Adrenal gland (tissue), 12 donors: ENCODE measurements around the gene LRP1-AS. TPM values are rescaled to one million over a fixed set of nuclear protein-coding genes. Genes with fewer than 3 reads are reported as not detected.
A peak's percentile ranks its signal among the peaks of the same experiment; 100 is the strongest.

Experiments used
- DNase-seq, 7 donors: peaks; one replicate each; pipeline ENCODE4 v3.0.0-alpha.2; 2019 to 2020
- H3K27ac ChIP-seq, 5 donors: fragments of 200-600 bp; sonication (generic) in 4 of 5; 1 replicate in 3 of 5; 2 replicates in 2 of 5; pipeline versions ENCODE4 v1.5.1 to v1.8.0; 2016 to 2020; ENCODE audit warnings: mild to moderate bottlenecking in 1 of 5
- H3K27me3 ChIP-seq: fragments of 200-600 bp; 2 replicates; pipeline ENCODE4 v1.8.0; 2021
- H3K36me3 ChIP-seq, 2 donors: fragments of 200-600 bp; replicated peaks in 1 of 2; 1 replicate in 1 of 2; 2 replicates in 1 of 2; pipeline versions ENCODE4 v1.5.1 to v1.8.0; 2018 to 2022
- H3K4me1 ChIP-seq, 2 donors: fragments of 200-600 bp; replicated peaks in 1 of 2; 1 replicate in 1 of 2; 2 replicates in 1 of 2; pipeline versions ENCODE4 v1.5.1 to v1.8.0; 2018 to 2021
- H3K4me3 ChIP-seq, 4 donors: fragments of 200-600 bp; sonication (generic) in 3 of 4; one replicate each; pipeline ENCODE4 v1.5.1; 2016 to 2018
- H3K9me3 ChIP-seq, 3 donors: fragments of 200-600 bp; sonication (generic) in 1 of 3; replicated peaks in 1 of 3; 1 replicate in 2 of 3; 2 replicates in 1 of 3; pipeline versions ENCODE4 v1.5.1 to v1.8.0; 2016 to 2021
- POLR2A ChIP-seq, 2 donors: fragments of 450-650 bp; IDR thresholded peaks; one replicate each; pipeline ENCODE4 v1.6.1; 2017; ENCODE audit warnings: antibody characterized with exemption in 2 of 2, mild to moderate bottlenecking in 2 of 2, moderate library complexity in 1 of 2
- WGBS, 4 donors: extraction: QIAGEN DNeasy Blood & Tissue Kit in 2 of 4; methylation state at CpG; one replicate each; pipeline versions ENCODE4 v1.1.5 to v1.1.7; 2013 to 2017; 5-methylcytosine and 5-hydroxymethylcytosine counted together
- intact Hi-C, 2 donors: fragments of 100-400 bp; cut with DNase I; formaldehyde crosslinking; loops; one replicate each; pipeline versions ENCODE4 v1.14.1 to v1.15.0; 2022 to 2023
- polyA plus RNA-seq, 3 donors: library from polyadenylated mRNA; stranded (reverse); fragments of 200-250 nt in 2 of 3; fragments of 350-450 nt in 1 of 3; fragmentation: Illumina TruSeq in 1 of 3; extraction: RNeasy Lipid Tissue Mini Kit (QIAGEN cat#74804) in 1 of 3; gene quantifications; one replicate each; pipeline ENCODE4 v1.2.3, GENCODE V29; 2013 to 2014
- total RNA-seq, 9 donors: library from RNA; depleted of rRNA in 4 of 9; stranded (reverse); fragments of >200 nt in 4 of 9; fragments of 120-200 nt in 1 of 9; fragmentation: NEBNext Ultra II Directional in 1 of 9; extraction: Animal tissue kit (Norgen Biotek cat#: 25700) in 1 of 9; gene quantifications; one replicate each; pipeline versions ENCODE4 v1.1.0 to v1.2.4, GENCODE V29; 2013 to 2023
- TF ChIP-seq, protein P1 (sequence below), 6 experiments: fragments of 450-650 bp in 4 of 6; fragments of 200-600 bp in 2 of 6; sonication (generic) in 1 of 6; IDR thresholded peaks; 1 replicate in 5 of 6; 2 replicates in 1 of 6; pipeline versions ENCODE4 v1.5.1 to v1.8.0; 2016 to 2021; ENCODE audit warnings: antibody characterized with exemption in 6 of 6, mild to moderate bottlenecking in 2 of 6, moderate library complexity in 1 of 6
- donor health status: healthy with polysubstance abuse.
- donor health status: Bipolar disorder and iron deficiency.
- donor health status: DM: yes; HTN: yes; CAD: no.
- donor health status: DM: no; HTN: no; CAD: no.
- donor health status: DM: no; HTN: no; CAD: no.
- donor health status: DM: yes; HTN: yes; CAD: no.

LRP1-AS gene
- total and polyA plus RNA-seq, 12 donors: not detected

DNA sequence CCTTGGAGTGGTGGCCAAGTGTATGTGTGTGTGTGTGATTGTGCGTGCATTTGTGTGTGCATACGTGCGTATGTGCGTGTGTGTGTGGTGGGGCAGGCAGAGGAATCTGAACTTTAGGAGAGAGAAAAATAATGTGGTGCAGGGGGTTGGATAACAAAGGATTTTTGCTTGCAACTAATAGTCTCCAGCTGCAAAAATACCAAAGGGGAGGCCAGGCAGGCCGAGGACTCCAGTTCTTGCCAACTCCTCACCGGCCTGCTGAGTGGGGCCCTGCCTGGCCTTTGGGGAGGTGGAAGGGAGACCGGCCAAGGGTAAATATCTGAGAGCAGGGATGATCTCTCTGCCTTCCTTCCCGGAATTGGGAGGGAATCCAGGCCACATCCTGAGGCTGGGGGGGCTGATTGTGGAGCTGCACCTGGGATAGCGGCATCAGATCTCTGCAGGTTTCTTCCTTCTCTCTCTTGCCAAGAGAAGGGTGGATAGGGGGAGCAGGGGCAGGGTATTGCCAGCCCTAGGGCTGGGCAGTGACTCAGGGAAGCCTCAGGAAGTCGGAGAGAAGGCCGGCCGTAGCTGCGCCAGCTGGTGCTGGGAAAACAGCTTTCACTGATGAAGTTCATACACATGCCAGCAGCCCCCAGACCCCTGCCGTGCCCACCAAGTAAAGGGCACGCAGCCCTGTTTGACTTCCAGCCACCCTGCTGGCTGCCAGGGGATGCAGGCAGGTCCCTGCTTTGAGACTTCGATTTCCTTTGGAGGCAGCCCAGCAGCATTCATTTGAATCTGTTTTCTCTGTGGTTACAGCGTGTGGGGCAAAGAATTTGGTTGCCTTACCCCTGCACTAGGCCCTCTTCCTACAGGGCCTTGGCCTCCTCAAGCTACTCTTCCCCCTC, 4.6 kb upstream of the LRP1-AS start:
- no peak for TF ChIP-seq POLR2A (IDR thresholded peaks at IDR 0.05)
- TF ChIP-seq, protein P1, sequence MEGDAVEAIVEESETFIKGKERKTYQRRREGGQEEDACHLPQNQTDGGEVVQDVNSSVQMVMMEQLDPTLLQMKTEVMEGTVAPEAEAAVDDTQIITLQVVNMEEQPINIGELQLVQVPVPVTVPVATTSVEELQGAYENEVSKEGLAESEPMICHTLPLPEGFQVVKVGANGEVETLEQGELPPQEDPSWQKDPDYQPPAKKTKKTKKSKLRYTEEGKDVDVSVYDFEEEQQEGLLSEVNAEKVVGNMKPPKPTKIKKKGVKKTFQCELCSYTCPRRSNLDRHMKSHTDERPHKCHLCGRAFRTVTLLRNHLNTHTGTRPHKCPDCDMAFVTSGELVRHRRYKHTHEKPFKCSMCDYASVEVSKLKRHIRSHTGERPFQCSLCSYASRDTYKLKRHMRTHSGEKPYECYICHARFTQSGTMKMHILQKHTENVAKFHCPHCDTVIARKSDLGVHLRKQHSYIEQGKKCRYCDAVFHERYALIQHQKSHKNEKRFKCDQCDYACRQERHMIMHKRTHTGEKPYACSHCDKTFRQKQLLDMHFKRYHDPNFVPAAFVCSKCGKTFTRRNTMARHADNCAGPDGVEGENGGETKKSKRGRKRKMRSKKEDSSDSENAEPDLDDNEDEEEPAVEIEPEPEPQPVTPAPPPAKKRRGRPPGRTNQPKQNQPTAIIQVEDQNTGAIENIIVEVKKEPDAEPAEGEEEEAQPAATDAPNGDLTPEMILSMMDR (IDR thresholded peaks at IDR 0.05): no peak
- Histone ChIP-seq H3K27me3 (no peaks in the 10 kb centered on the region), H3K9me3 (no peaks in the 10 kb centered on the region), H3K27ac (peak overlapping the region; percentile 42 to 88 (median 64)), H3K4me3 (no peak overlapping the region), H3K4me1 (peaks cover 32 to 79% of the 10 kb centered on the region in 2 donors), H3K36me3 (peaks cover 0 to 21% of the 10 kb centered on the region in 2 donors)
- intact Hi-C loops: no loop called here
- DNase-seq: peak in 2 of 7 donors; percentile 58 to 65
- 61 to 72% (median 68%) methylated on average over 14 to 17 of the region's 17 CpGs for WGBS, 4 donors

DNA sequence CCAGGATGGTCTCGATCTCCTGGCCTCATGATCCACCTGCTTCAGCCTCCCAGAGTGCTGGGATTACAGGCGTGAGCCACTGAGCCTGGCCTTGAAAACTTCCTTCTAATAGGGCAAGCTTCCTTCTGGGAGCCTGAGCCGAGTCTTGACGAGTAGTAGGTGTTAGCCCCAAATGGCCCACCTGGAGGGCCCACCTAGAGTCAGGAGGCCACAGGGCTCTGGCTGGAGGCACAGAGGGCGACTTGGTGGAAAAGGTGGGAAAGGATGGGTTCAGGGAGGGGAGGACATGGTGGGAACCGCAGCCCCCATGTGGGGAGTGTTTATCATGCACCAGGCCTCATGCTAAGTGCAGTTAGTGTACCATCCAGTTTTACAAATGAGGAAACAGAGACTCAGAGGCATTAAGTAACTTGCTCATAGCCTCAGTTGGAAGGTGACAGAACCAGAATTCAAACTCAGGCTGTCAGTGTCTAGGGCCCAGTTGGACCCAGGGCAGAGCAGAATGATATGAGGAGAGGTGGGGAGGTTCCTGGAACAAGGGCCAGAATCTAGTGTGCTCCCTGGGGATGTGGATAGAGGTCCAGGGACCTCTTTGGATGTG, 3.1 kb upstream of the LRP1-AS start:
- no peak for DNase-seq
- no peaks in the 10 kb centered on the region for H3K27me3 ChIP-seq
- TF ChIP-seq, protein P1 (IDR thresholded peaks at IDR 0.05): no peak
- TF ChIP-seq POLR2A (IDR thresholded peaks at IDR 0.05): no peak
- peaks cover 32 to 92% of the 10 kb centered on the region in 2 donors for H3K4me1 ChIP-seq
- WGBS, 4 donors: 86 to 94% (median 89%) methylated on average over 4 to 6 of the region's 6 CpGs
- no peak overlapping the region for H3K4me3 ChIP-seq
- no peaks in the 10 kb centered on the region for H3K9me3 ChIP-seq
- intact Hi-C loops: no loop called here
- H3K27ac ChIP-seq: peak overlapping the region in 4 of 5 donors; percentile 15 to 84 (median 42)
- H3K36me3 ChIP-seq: peaks cover 0 to 23% of the 10 kb centered on the region in 2 donors

DNA sequence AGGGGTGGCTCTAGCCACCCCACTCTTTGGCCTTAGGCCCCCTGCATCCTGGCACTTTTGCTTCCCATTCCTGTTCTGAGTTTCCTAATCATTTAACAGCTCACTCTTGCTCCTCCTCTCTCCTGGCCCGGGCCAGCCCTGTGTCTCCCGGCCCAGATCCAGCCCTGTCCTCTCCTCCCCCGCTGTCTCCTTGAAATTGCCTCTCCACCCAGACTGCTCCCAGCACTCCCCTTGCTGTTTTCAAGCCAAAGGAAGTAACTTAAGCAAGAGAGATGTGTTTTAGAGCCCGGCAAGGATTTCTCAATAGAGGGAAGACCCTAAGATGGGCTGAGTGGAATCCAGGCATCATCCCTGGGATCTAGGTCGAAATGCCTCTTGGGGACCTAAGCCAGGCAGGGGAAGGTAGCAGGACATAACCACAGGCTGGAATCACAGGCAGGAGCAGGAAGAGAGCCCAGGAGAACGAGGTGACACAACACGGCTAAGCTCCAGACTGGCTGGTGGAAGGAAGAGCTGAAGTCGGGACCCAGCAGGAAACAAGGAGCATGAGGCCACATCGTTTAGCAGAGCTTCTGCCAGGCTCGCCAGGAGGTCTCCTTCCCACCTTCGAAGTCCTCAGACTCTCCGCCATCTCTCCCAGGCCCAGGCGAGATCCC, 2.0 kb upstream of the LRP1-AS start:
- Histone ChIP-seq H3K4me3 (no peak overlapping the region), H3K27me3 (no peaks in the 10 kb centered on the region), H3K36me3 (peaks cover 0 to 23% of the 10 kb centered on the region in 2 donors), H3K9me3 (no peaks in the 10 kb centered on the region), H3K4me1 (peaks cover 32 to 88% of the 10 kb centered on the region in 2 donors), H3K27ac (peak overlapping the region; percentile 20 to 84 (median 77))
- WGBS, 4 donors: 25 to 57% (median 54%) methylated on average over 10 to 13 of the region's 13 CpGs
- no peak for TF ChIP-seq POLR2A (IDR thresholded peaks at IDR 0.05)
- TF ChIP-seq, protein P1 (IDR thresholded peaks at IDR 0.05): no peak
- intact Hi-C loops: no loop called here
- peak in 6 of 7 donors; percentile 60 to 78 (median 70) for DNase-seq
